OCI-LY3 (cell line): ENCODE measurements around the gene SHH.

Experiments
- EZH2phosphoT487 ChIP-seq: fragments of 200-600 bp; shearing (Covaris generic); IDR thresholded peaks from 2 replicates; pipeline ENCODE4 v1.6.1; 2018; ENCODE audit warnings: antibody characterized with exemption, mixed run types, low read depth
- TF ChIP-seq, protein P1 (sequence below): fragments of 200-600, 300-600 bp; sonication (generic); IDR thresholded peaks from 2 replicates; pipeline ENCODE4 v1.5.1; 2014; ENCODE audit warnings: antibody characterized with exemption, low read length, low read depth

DNA sequence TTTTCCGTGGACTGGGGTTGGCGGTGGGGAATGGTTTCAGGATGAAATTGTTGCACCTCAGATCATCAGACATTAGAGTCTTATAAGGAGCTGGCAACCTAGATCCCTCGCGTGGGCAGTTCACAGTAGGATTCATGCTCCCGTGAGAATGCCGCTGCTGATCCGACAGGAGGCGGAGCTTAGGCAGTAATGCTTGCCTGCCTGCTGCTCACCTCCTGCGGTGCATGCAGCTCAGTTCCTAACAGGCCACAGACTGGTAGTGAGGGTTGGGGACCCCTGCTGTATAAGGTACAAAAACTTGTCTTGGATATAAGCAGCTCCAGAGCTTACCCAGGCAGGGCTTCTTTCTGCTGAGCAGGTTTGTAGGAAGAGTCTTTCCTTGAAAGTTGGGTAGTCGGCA is 53.9 kb downstream of the SHH start:
- TF ChIP-seq, protein P1, sequence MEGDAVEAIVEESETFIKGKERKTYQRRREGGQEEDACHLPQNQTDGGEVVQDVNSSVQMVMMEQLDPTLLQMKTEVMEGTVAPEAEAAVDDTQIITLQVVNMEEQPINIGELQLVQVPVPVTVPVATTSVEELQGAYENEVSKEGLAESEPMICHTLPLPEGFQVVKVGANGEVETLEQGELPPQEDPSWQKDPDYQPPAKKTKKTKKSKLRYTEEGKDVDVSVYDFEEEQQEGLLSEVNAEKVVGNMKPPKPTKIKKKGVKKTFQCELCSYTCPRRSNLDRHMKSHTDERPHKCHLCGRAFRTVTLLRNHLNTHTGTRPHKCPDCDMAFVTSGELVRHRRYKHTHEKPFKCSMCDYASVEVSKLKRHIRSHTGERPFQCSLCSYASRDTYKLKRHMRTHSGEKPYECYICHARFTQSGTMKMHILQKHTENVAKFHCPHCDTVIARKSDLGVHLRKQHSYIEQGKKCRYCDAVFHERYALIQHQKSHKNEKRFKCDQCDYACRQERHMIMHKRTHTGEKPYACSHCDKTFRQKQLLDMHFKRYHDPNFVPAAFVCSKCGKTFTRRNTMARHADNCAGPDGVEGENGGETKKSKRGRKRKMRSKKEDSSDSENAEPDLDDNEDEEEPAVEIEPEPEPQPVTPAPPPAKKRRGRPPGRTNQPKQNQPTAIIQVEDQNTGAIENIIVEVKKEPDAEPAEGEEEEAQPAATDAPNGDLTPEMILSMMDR = no peak
- TF ChIP-seq EZH2phosphoT487 = no peak
